ENCODE data around the gene IGFBP7. TPM values are rescaled to one million over a fixed set of nuclear protein-coding genes. Genes with fewer than 3 reads are reported as not detected.

Gene IGFBP7, protein sequence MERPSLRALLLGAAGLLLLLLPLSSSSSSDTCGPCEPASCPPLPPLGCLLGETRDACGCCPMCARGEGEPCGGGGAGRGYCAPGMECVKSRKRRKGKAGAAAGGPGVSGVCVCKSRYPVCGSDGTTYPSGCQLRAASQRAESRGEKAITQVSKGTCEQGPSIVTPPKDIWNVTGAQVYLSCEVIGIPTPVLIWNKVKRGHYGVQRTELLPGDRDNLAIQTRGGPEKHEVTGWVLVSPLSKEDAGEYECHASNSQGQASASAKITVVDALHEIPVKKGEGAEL
- total RNA-seq = 609 and 1,471 TPM in 2 replicates

DNA sequence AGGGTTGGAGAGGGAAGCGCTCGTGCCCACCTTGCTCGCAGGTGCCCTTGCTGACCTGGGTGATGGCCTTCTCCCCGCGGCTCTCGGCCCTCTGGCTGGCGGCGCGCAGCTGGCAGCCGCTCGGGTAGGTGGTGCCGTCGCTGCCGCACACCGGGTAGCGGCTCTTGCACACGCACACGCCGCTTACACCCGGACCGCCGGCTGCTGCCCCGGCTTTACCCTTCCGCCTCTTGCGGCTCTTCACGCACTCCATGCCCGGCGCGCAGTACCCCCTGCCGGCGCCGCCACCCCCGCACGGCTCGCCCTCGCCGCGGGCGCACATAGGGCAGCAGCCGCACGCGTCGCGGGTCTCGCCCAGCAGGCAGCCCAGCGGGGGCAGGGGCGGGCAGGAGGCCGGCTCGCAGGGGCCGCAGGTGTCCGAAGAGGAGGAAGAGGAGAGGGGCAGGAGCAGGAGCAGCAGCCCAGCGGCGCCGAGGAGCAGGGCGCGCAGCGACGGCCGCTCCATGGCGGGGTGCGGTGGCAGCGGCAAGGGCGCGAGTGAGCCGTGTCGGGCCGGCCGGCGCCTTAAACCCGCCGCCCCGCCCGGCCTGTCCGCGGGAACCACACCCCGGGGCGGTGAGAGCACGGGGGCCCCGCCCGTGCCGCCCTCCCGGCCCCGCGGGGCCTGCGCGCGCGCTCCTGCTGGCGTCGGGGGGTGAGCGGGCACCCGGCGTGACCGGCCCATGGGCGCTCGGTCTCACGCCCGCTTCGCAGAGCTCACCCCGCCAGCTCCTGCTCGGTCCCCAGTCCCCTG is at the start of gene IGFBP7:
IGFBP7 (minus strand) TSS at position 539 of the 793 bp plus-strand sequence; CDS start at position 505, 34 bp downstream.
- DNase-seq (ENCODE audit: low read depth) = no peak
- peak within 1 kb of the TSS; percentile 98 for H3K4me3 ChIP-seq (ENCODE audit: low read depth, low read length)
- TF ChIP-seq, protein P1, sequence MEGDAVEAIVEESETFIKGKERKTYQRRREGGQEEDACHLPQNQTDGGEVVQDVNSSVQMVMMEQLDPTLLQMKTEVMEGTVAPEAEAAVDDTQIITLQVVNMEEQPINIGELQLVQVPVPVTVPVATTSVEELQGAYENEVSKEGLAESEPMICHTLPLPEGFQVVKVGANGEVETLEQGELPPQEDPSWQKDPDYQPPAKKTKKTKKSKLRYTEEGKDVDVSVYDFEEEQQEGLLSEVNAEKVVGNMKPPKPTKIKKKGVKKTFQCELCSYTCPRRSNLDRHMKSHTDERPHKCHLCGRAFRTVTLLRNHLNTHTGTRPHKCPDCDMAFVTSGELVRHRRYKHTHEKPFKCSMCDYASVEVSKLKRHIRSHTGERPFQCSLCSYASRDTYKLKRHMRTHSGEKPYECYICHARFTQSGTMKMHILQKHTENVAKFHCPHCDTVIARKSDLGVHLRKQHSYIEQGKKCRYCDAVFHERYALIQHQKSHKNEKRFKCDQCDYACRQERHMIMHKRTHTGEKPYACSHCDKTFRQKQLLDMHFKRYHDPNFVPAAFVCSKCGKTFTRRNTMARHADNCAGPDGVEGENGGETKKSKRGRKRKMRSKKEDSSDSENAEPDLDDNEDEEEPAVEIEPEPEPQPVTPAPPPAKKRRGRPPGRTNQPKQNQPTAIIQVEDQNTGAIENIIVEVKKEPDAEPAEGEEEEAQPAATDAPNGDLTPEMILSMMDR (conservative IDR thresholded peaks at IDR 0.05; ENCODE audit: low read depth, low read length) = no peak

DNA sequence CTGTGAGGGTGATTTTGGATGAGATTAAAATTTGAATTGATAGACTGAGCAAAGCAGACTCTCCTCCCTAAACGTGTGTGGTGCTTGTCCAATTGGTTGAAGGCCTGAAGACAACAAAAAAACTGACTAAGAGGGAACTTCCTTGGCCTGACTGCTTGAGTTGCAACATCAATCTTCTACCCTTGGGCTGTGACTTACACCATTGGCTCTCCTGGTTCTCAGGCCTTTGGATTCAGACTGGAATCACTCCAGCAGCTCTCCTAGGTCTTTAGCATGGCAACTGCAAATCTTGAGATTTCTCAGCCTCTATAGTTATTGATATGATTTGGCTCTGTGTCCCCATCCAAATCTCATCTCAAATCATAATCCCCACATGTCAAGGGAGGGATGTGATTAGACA is 49.7 kb upstream of the IGFBP7 start:
- DNase-seq (ENCODE audit: low read depth) = no peak
- TF ChIP-seq, protein P1 (conservative IDR thresholded peaks at IDR 0.05; ENCODE audit: low read depth, low read length) = no peak
- no peak overlapping the region for H3K4me3 ChIP-seq (ENCODE audit: low read depth, low read length)

GRCh38 chr4:57158762-57159161 is 48.6 kb upstream of the IGFBP7 start:
- H3K4me3 ChIP-seq (ENCODE audit: low read depth, low read length) = no peak overlapping the region
- TF ChIP-seq, protein P1 (conservative IDR thresholded peaks at IDR 0.05; ENCODE audit: low read depth, low read length) = no peak
- no peak for DNase-seq (ENCODE audit: low read depth)

DNA sequence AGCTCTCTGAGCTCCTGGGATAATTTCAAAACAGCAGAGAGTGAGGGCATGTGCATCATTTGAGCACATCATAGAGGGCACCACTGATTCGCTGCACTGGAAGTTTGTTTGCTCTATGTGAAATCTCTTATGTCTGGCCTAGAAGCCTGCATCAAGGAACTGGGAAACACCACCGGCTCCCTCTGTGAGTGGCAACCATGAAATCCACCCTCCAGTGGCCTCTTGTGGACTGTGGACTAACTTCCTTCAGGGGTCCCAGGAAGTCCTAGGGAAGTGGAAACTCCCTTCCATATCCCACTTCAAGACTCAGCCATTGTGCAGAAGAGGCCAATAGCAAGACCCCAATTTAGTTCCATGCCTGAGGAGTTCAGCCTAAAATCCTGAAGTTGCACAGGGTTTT is 48.0 kb upstream of the IGFBP7 start:
- TF ChIP-seq, protein P1 (conservative IDR thresholded peaks at IDR 0.05; ENCODE audit: low read depth, low read length) = peak; percentile 36
- no peak overlapping the region for H3K4me3 ChIP-seq (ENCODE audit: low read depth, low read length)
- no peak for DNase-seq (ENCODE audit: low read depth)

GRCh38 chr4:57157596-57158137 is 47.5 kb upstream of the IGFBP7 start:
- TF ChIP-seq, protein P1 (conservative IDR thresholded peaks at IDR 0.05; ENCODE audit: low read depth, low read length) = no peak
- DNase-seq (ENCODE audit: low read depth) = no peak
- no peak overlapping the region for H3K4me3 ChIP-seq (ENCODE audit: low read depth, low read length)

GRCh38 chr4:57156242-57156990 is 46.2 kb upstream of the IGFBP7 start:
- H3K4me3 ChIP-seq (ENCODE audit: low read depth, low read length) = no peak overlapping the region
- TF ChIP-seq, protein P1 (conservative IDR thresholded peaks at IDR 0.05; ENCODE audit: low read depth, low read length) = no peak
- DNase-seq (ENCODE audit: low read depth) = no peak

Measured in epithelial cell of proximal tubule (primary cell).